Muscle of back (tissue), 11 donors: ENCODE measurements around the gene WDR72. TPM values are rescaled to one million over a fixed set of nuclear protein-coding genes. Genes with fewer than 3 reads are reported as not detected.
"Not testable (repeated sequence)": the region's sequence is repeated elsewhere in the genome, so short reads cannot be mapped to it uniquely, and the experiment has no call there.

Source experiments
- DNase-seq, 3 donors: peaks; one replicate each; pipeline versions ENCODE4 v3.0.0 to v3.0.0-alpha.2; 2013
- polyA plus RNA-seq, 10 donors: library from polyadenylated mRNA; unstranded; fragments of 120-200 nt; gene quantifications; one replicate each; pipeline ENCODE4 v1.2.1, GENCODE V29; 2013; ENCODE audit not compliant: insufficient read length in 10 of 10

The WDR72 gene
- polyA plus RNA-seq, 10 donors = 0.27 to 0.80 (median 0.54) TPM

GRCh38 chr15:53591041-53591440 is 168.4 kb downstream of the WDR72 start:
- DNase-seq = no peak

GRCh38 chr15:53590380-53590779 is 169.1 kb downstream of the WDR72 start:
- no peak for DNase-seq

- DNase-seq = no peak
Measured at GRCh38 chr15:53589520-53590057, 169.9 kb downstream of the WDR72 start.

GRCh38 chr15:53588773-53589172 is 170.7 kb downstream of the WDR72 start:
- peak in 1 of 3 donors; percentile 74 for DNase-seq

- peak in 1 of 3 donors; percentile 6 for DNase-seq
Measured at GRCh38 chr15:53586799-53587198, 172.7 kb downstream of the WDR72 start.

- DNase-seq = no peak
Measured at GRCh38 chr15:53581513-53581912, 177.9 kb downstream of the WDR72 start.

GRCh38 chr15:53580366-53580765 is 179.1 kb downstream of the WDR72 start:
- peak in 1 of 3 donors; percentile 11 for DNase-seq

- no peak for DNase-seq
Measured at GRCh38 chr15:53576841-53577240, 182.6 kb downstream of the WDR72 start.

GRCh38 chr15:53573091-53573490 is 186.4 kb downstream of the WDR72 start:
- no peak for DNase-seq

- DNase-seq = no peak
Measured at GRCh38 chr15:53569751-53570480, 189.5 kb downstream of the WDR72 start.

- DNase-seq = no peak
Measured at GRCh38 chr15:53566912-53567311, 192.6 kb downstream of the WDR72 start.

GRCh38 chr15:53565721-53566120 is 193.7 kb downstream of the WDR72 start:
- no peak for DNase-seq

GRCh38 chr15:53564647-53565046 is 194.8 kb downstream of the WDR72 start:
- no peak for DNase-seq

GRCh38 chr15:53563627-53564026 is 195.8 kb downstream of the WDR72 start:
- no peak for DNase-seq

- DNase-seq = no peak
Measured at GRCh38 chr15:53559364-53560277, 199.8 kb downstream of the WDR72 start.

- DNase-seq = no peak
Measured at GRCh38 chr15:53558384-53558783, 201.1 kb downstream of the WDR72 start.

- DNase-seq = no peak
Measured at GRCh38 chr15:53555226-53555625, 204.2 kb downstream of the WDR72 start.

GRCh38 chr15:53549697-53550305 is 209.7 kb downstream of the WDR72 start:
- DNase-seq = no peak

- no peak for DNase-seq
Measured at GRCh38 chr15:53548236-53548635, 211.2 kb downstream of the WDR72 start.

GRCh38 chr15:53540626-53541300 is 218.7 kb downstream of the WDR72 start:
- DNase-seq = not testable (repeated sequence)

GRCh38 chr15:53539878-53540277 is 219.6 kb downstream of the WDR72 start:
- DNase-seq = no peak
